Astrocyte of the cerebellum (primary cell): ENCODE results near the gene FSTL4.
"Not testable (repeated sequence)": the region's sequence is repeated elsewhere in the genome, so short reads cannot be mapped to it uniquely, and the experiment has no call there.

ENCODE experiments used
- DNase-seq: peaks from one replicate; pipeline ENCODE4 v3.0.0-alpha.2; 2011; ENCODE audit warnings: low read depth
- H3K4me3 ChIP-seq: 2 replicates; pipeline ENCODE4 v1.5.1; 2011; ENCODE audit warnings: mild to moderate bottlenecking, low read depth, low read length, moderate library complexity
- in situ Hi-C: cut with HindIII; loops from 2 replicates; pipeline ENCODE4 v1.10.0; 2017; ENCODE audit warnings: low sequenced_read_pairs
- TF ChIP-seq, protein P1 (sequence below): IDR thresholded peaks from 2 replicates; pipeline ENCODE4 v1.5.1; 2012; ENCODE audit warnings: low read length, low read depth, moderate library complexity, mild to moderate bottlenecking; ENCODE audit errors: missing control alignments

FSTL4 gene

DNA sequence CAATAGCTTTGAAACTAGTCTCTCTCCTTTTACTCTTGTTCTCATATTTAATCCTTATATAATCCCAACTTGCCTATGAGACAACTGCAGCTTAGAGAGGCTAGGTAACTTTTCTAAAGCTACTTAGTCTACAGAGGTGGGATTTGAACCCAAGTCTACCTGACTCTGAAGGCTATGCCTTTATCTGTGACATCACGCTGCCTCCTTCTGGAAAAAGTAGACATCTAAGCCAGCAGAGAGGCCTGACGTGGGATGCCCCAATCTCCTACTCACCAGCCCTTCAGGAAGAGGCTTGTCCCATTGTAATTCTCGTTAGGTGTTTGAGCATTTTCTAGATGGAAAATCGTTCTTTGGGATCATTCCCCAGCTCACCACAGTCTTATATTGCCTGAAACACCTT is 393.0 kb downstream of the FSTL4 start:
- no peak overlapping the region for H3K4me3 ChIP-seq
- no peak for DNase-seq
- TF ChIP-seq, protein P1, sequence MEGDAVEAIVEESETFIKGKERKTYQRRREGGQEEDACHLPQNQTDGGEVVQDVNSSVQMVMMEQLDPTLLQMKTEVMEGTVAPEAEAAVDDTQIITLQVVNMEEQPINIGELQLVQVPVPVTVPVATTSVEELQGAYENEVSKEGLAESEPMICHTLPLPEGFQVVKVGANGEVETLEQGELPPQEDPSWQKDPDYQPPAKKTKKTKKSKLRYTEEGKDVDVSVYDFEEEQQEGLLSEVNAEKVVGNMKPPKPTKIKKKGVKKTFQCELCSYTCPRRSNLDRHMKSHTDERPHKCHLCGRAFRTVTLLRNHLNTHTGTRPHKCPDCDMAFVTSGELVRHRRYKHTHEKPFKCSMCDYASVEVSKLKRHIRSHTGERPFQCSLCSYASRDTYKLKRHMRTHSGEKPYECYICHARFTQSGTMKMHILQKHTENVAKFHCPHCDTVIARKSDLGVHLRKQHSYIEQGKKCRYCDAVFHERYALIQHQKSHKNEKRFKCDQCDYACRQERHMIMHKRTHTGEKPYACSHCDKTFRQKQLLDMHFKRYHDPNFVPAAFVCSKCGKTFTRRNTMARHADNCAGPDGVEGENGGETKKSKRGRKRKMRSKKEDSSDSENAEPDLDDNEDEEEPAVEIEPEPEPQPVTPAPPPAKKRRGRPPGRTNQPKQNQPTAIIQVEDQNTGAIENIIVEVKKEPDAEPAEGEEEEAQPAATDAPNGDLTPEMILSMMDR: no peak
- in situ Hi-C loops: no loop called here

DNA sequence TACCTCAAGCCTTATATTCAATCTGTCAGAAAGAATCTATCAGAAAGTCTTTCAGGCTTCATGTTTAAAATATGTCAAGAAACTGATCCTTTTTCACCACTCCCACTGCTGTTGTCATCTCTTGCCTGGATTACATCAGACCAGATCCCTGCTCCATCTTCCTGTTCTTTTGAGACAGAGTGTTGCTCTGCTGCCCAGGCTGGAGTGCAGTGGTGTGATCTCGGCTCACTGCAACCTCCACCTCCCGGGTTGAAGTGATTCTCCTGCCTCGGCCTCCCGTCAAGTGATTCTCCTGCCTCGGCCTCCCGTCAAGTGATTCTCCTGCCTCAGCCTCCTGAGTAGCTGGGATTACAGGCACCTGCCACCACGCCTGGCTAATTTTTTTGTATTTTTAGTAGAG is 396.2 kb downstream of the FSTL4 start:
- not testable (repeated sequence) for H3K4me3 ChIP-seq

DNA sequence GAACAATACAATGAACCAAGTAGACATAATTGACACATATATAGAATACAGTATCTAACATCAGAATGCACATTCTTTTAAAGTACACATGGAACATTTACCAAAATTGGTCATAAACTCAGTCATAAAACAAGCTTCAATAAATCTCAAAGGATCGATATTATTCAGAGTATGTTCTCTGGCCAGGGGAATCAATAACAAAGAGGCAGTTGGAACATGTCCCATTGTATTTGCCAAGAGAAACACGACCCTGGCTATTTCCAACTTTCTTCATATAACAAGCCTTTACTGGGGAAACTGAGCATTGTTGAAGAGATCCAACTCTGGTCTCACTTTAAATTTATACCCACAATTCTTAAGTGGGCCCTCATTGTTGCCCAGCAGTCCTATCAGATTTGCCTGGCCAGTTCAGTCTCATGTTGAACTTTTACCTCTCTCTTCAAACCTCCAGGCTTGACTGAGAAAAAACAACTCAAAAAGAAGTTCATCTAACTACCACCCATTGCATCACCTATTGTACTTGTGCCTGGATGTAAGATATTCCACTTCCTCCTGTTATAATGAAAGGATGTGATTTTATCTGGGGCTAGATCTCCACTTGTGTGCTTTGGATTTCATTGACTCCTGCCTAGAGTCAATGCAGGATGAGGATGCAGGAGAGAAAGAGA is 398.1 kb downstream of the FSTL4 start:
- no peak for DNase-seq
- no peak overlapping the region for H3K4me3 ChIP-seq
- TF ChIP-seq, protein P1: no peak
- in situ Hi-C loops: loop anchor here (5.0 kb wide), 1 partner anchor 103 kb away; no protein-coding TSS in a partner anchor

More for the DNA sequence above, 396.2 kb downstream of the FSTL4 start:
- DNase-seq, in situ Hi-C loops: not testable (repeated sequence)

DNA sequence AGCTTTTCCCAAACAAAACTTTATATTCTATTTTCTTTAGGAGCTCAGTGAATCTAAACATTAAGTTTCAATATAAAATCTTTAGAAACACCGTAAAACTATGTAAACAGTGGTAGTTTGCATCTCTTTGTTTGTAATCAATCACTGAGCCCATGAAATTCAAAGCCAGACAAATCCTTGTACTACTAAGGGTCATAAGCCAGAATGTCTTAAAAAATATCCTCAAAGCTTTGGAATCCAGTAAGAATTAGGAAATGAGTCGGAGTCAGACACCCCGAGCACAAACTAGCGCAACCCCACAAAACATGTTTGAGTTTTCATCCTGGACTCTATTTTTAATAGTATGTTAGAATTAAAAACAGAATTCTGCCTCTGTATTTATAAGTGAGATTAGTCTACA is 406.7 kb downstream of the FSTL4 start:
- no peak for DNase-seq
- TF ChIP-seq, protein P1: no peak
- in situ Hi-C loops: no loop called here
- H3K4me3 ChIP-seq: no peak overlapping the region

DNA sequence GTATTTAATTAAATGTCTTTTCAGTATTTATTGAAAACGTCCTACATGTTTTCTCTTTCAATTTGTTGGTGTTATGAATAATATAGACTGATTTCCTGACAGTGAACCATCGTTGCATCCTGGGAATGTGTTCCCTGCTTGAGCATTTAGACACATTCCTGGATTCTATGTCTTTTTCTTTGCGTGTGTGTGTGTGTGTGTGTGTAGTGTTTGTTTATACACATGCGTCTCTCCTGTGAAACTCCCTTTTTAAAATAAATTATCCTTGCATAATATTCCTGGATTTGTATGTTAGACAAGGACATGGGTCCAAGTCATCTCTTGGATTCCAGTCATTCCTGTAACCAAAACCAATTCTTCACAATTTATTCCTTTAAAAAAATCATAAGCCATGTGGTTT is 407.1 kb downstream of the FSTL4 start:
- in situ Hi-C loops: no loop called here
- no peak overlapping the region for H3K4me3 ChIP-seq
- TF ChIP-seq, protein P1: no peak
- DNase-seq: no peak

DNA sequence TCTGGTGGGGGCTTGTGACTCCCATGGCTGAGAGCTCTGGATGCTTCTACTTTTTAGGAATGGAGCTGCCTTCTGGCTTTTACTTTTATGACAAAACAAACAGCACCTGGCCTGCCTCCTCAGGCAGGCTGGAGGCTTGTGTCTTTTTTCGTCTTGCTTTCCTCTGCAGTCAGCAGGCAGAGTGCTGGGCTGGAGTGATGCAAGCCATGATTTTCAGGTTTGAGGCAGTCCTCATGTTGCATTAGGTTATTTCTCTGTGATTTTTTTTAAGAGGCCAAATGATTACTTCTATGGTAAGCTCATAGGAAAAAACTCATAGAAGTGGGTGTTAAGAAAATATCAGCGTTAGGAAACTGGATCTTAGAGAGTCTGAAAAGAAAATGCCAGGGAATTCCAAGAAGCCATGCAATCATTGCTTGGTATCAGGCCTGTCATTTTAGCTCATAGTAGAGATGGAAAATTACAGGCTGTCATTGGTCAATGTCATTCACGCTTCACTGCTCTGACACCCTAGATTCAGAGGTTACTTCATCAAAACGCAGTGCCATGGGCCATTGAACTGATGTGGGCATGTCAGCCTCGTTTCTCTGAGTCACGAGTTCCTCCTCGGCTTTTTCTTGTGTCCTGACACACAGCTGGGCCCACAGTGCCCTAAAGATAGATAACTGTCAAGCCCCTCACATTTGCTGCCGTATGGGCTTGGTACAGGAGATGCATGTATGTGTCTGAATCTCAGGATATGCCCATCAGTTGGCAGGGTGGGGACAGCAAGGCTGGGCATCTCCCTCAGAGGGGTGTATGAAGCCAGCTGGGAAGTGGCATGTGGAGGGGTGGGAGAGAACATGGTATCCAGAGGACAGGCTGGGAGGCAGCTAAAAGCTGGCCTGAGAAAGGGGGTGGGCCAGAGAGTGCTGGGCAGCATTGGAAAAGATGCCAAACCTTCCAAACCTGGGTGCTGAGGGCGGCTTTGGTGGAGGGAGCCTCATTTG is 408.7 kb downstream of the FSTL4 start:
- in situ Hi-C loops: no loop called here
- TF ChIP-seq, protein P1: no peak
- no peak for DNase-seq
- no peak overlapping the region for H3K4me3 ChIP-seq

DNA sequence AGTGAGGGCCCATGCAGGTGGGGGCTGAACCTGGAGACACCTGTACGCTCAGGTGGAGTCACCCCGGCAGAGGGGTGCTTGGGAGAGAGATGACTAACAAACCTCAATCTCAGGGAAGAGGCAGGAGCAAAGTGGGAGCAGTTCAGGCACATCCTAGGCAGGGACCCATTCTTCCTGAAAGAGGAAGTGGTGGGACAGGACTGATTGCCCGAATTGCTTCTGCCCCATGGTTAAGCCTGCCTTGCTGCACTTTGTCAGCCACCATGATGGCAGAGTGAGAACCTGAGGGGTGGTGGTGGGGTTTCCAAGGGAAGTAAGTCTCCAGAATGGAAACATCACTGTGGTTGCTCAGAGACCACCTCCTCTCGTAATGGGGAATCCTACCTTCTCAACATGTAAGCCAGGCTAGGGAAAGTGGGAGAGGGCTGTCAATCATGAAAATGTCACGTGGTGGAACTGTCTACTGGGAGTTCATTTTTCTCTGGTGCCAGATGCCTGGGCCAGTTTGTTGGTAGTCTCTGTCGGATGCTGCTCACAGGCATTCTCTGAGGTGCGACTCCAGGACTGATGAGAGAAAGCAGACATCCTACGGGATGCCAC is 410.2 kb downstream of the FSTL4 start:
- in situ Hi-C loops: no loop called here
- TF ChIP-seq, protein P1: no peak
- H3K4me3 ChIP-seq: no peak overlapping the region
- no peak for DNase-seq
